ENCODE results near the gene TUBGCP6.
A peak's percentile ranks its signal among the peaks of the same experiment; 100 is the strongest.

Gene TUBGCP6, protein sequence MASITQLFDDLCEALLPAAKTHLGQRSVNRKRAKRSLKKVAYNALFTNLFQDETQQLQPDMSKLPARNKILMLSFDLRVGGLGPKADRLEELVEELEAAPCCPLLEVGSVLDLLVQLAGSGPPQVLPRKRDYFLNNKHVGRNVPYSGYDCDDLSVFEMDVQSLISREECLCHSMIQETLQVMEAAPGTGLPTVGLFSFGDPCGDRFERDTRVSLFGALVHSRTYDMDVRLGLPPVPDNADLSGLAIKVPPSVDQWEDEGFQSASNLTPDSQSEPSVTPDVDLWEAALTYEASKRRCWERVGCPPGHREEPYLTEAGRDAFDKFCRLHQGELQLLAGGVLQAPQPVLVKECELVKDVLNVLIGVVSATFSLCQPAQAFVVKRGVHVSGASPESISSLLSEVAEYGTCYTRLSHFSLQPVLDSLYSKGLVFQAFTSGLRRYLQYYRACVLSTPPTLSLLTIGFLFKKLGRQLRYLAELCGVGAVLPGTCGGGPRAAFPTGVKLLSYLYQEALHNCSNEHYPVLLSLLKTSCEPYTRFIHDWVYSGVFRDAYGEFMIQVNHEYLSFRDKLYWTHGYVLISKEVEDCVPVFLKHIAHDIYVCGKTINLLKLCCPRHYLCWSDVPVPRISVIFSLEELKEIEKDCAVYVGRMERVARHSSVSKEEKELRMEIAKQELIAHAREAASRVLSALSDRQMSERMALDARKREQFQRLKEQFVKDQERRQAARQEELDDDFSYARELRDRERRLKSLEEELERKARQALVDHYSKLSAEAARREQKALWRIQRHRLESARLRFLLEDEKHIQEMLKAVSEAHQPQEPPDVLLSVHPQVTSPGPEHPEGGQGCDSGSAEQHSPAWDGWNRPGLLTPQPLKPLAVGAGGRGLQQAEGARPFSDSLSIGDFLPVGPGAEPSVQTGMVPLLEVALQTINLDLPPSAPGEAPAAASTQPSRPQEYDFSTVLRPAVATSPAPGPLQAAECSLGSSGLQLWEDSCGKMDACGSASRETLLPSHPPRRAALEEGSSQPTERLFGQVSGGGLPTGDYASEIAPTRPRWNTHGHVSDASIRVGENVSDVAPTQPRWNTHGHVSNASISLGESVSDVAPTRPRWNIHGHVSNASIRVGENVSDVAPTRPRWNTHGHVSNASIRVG (N-terminal part only)

DNA sequence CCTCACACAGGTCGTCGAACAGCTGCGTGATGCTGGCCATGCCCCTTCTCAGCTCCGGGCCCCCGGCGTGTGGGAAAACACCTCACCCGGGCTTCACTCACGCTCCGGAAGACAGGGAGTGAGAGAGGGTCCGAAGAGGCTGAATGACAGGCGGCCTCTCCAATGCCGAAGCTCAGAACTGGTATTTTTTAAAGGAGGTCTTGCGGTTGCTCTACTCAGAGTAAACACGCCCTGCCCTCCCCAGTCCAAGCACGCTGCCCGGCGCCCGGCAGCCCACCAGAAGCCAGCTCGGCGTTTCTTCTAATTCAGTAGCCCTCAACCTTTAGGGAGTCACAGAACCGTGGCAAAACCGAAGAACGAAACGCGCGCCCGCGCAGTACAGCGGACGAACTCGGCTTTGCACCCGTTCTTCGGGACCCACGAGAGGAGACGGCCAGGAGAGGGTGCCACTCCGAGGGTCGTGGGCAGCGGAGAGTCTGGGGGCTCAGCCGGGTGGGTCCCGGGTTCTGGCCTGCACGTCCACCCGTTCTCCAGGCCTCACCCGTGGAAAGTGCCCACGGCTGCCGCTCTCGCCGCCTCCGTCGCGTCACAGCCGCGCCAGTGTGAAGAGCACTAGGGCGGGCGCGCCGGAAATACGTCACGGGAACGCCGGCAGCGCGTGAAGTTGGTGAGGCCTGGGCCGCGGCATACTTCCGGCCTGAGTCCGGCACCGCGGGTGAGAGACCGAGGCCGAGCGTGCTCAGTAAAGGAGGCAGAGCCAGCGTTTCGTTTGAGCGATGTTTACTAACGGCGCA is at the start of gene TUBGCP6:
Gene TUBGCP6 (minus strand): TSS at position 604 of the 794 bp plus-strand sequence. CDS start 564 bp downstream, at position 40.
- peak; percentile 79 for DNase-seq

DNA sequence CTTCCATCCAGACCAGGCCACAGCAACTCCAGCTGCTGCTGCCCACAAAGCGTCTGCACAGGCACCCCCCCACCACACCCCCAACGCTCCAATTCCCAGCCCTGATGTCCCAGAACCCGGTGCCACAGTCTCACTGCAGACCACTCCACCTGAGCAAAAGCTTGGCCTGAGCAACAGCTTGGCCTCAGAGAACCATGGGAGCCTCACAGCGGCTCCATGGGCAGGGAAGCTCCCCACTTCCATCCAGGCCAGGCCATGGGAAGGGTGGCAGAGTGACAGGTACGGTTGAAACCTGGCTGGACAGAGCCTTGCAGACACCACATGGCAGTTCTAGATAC is 49.5 kb upstream of the TUBGCP6 start:
- no peak for DNase-seq

DNA sequence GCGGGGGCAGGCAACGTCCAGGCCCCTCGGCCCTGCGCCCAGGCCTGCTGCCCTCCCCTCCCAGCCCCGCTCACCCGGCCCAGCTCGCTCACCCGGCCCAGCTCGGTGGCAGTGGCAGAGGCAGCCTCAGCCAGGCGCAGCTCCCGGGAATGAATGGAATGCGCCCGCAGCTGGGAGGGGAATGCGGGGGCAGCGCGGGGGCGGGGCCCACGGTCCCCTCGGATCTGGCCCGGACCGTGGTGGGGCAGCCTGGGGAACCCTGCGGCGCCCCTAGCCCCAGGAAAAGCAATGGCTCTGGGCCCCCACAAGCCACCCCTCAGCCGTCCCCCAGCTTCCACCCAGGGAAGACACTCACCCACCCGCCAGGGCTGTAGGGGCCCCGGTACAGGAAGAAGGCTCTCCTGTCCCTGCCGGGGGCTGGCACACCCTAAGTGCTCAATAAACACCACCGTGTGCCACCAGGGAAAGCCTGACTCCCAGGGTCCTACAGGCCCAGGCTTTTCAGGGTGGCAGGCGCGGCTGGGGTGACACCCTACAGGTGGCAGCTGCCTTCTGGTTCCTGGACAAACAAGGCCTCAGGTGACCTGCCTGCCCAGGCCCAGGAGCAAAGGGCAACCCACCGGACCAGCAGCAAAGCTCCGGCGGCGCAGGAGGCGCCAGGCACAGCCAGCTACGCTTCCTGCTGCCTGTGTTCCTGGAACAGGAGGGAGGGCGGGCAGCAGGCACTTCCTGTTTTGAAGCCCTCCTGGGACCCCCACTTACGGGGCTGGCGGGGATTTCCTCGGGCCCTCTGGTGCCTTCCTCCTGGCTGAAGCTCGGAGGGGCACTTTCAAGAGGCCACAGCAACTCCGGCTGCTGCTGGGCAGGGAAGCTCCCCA is 48.9 kb upstream of the TUBGCP6 start:
- no peak for DNase-seq

DNA sequence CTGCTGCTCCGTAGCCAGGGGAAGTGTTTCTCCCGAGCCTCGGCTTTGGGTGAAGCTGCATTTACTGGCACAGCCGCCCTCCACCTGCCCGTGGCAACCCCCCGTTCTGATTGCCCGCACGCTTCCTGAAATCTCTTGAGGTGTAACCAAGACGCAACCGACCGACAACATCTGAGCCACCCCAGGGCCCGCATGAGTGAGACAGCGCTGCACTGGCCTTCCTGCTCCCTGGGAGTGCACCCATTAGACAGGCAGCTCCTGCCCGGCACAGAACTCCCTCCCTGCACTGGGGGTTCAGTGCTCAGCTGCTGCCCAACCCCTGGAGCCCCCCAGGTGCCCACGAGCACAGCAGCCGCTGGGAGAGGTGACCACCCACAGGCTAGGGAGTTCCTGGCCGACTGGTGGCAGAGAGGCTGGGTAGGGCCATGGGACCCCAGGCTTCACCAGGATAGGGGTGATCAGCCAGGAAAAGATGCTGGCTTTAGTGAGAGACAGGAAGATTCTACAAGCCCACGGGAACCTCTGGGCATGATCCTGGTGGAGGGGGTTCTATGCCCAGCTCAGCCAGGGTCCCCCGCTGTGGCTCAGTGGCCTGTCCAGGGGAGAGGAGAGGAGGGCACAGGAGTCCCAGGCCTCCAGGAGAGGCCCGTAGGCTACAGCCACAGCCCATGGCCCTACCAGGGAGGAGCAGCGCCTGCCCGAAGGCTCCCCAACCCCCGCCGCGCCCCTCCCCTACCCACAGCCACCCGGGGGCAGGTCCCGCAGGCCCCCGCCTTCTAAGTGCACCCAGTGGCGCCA is 48.0 kb upstream of the TUBGCP6 start:
- DNase-seq, result no peak

DNA sequence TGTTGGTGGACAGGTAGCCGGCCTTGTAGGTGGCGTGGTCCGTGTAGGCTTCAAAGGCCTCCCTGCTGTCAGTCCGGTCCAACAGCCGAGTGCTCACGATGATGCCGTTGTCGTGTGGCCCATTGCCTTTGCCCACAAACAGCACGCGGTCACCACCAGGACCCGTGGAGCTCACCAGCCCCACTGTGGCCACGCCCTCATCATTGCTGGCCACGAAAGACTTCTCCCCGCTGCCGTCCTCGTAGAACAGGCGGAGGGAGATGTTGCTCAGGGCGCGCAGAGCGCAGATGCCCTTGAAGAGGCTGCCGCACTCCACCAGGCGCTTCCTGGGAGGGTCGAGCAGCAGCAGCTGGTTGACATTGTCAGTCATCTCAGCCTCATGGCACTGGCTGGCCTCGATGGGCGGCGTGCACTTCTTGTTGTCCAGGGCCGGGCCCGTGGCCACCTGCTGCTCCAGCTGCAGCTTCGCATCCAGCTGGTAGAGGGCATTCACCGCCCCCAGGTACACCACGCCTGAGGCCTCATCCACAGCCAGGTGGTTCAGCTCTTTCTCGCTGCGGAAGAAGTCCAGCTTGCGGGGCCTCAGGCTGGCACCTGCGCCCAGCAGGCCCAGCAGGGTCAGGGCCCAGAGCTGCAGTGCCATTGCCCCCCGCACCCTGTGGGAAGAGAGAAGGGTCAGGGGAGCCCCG is 45.3 kb upstream of the TUBGCP6 start:
- no peak for DNase-seq

DNA sequence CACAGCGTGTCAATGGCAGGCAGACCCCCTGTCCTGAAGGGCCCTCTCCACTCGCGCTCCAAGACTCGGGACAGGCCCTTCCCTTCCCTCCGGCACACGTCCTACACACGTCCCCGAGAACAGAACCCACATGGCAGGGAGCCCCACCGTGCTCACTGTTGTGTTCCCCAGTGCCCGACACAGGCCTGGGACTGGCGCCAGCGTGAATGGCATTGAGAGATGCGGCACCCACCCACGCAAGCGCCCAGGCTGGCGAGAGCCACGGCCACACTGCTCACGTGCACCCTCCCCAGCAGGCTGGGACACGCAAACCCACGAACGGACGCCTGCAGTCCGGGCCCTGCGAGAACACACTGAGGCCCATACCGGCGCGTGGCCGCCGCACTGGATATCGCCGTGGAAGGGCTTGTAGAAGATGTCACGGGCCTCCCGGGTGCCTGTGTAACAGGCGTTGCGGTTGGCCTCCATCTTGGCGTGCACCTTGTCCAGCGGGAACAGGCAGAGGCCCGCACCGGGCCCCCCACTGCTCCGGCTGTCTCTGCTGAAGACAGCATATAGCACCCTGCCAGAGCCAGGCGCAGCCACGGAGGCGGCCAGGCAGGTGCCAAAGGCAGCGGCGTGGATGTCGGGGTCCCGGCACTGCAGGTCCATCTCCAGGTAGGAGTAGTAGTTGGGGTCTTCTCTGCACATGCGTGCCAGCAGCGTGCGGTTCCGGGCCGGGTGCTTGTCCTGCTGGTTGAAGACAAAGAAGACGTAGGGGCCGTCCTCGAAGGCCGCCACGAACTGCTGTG is 44.5 kb upstream of the TUBGCP6 start:
- DNase-seq, result no peak

DNA sequence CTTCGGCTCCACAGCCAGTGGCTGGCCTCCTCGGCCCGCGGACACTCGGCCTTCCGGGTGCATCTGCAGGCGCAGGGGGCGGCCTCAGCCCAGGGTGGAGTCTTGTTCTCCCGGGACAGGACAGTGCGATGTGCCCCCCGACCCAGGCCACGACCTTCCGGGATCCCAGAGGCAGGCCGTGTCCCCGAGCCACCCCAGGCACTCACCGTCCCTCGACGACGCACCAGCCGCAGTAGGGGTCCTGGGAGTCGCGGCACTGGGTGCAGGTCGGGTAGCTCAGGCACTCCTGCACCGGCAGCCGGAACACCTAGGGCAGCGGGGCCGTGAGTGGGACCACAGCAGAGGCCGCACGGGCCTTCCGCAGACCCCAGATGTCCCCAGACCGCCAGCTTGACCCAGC is 42.9 kb upstream of the TUBGCP6 start:
- DNase-seq, result no peak

DNA sequence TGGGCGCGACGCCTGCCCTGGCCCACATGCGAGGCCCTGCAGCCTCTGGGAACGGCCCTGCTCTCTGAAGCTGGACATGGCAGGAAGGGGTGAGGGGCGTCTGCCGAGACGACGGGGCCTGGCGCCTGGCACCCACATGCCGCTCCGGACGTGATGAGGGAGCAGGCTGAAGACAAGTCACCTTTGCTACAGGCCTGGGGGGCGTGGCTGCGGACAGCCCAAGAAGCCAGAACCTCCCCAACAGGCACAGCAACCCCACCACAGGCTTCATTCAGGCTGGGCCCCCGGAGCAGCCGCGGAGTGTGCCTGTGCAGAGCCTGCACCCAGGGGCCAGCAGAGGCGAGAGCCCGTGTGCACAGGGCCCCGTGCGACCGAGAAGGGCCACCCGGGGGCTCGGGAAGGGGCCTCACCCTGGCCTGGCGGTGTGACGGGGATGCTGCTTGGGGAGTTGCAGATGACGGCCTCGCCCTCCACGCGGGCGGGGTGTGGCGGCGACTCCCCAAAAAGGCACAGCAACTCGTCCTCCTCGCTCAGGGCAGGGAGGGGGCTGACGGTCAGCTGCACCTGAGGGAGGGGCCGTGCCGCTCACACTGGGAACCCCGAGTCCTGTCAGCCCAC is 42.0 kb upstream of the TUBGCP6 start:
- no peak for DNase-seq

DNA sequence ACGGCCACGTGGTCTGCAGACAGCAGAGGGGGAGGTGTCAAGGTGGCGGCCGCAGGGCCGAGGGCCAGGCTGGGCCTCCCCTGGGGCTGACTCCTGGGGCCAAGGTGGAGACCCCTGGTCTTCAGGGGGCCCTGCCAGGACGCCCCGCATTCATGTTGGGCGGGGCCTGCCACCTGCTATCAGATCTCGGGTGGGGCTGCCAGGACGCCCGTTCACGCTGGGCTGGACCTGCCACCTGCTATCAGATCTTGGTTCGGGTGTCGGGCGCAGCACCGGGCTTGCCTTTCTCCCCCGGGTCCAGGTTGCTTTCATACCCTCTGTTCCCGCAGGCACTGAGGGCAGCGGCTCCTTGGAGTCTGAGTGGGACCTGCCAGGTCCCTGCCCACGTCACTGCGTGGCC is 41.5 kb upstream of the TUBGCP6 start:
- DNase-seq, result no peak

DNA sequence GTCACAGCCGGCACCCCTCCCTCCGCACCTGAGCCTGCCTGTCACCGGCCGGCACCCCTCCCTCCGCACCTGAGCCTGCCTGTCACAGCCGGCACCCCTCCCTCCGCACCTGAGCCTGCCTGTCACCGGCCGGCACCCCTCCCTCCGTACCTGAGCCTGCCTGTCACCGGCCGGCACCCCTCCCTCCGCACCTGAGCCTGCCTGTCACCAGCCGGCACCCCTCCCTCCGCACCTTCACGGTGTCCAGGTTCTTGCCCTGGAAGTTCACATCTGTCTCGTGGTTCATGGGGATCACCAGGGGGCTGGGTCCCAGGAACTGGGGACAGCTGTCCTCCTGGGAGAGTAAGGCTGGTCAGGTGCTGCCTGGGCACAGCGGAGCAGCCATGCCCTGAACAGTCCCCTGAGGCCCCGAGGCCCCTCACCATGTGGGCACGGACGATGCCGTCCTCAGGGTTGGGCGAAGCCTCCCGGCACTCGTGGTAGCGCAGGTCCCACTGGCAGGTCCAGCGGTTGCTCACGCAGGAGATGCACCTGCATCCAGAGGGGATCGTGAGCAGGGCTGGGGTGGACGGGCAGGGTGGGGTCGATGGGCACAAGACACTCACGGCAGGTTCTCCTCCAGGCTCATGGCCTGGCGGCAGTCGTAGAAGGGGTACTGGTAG is 40.9 kb upstream of the TUBGCP6 start:
- DNase-seq, result no peak

DNA sequence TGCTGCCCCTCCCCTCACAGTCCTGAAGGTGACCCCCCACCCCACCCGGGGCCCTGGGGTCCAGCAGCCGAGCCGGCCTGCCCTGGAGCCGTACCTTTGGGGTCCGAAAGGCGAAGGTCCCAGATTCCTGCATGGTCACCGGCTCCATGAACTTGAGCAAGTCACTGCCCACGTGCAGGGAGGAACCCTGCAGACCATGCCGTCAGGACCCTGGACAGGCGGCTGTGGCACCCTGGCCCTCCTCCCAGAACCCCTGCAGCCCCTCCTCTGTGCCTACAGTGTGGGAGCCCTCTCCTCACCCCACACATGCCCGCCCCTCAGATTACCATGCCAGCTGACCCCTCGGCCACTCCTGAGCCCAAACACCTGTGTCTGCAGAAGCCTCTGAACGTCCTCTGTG is 39.7 kb upstream of the TUBGCP6 start:
- no peak for DNase-seq

DNA sequence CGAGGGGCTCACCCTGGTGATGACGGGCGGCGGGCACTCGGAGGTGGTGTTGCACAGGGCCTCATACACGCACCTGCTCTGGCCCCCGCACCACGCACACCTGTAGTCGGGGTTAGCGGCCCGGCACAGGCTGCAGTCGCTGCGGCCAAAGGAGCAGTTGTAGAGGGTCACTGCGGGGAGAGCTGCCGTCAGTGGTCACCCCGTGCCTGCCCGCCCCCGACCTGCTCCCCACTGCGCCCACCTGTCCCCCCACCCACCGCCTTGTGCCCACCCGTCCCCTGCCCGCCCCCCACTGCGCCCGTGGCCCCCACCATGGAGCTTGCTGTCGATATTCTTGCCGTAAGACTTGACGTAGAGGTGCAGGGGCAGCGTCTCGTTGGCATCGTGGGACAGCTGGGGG is 39.0 kb upstream of the TUBGCP6 start:
- DNase-seq, result no peak

DNA sequence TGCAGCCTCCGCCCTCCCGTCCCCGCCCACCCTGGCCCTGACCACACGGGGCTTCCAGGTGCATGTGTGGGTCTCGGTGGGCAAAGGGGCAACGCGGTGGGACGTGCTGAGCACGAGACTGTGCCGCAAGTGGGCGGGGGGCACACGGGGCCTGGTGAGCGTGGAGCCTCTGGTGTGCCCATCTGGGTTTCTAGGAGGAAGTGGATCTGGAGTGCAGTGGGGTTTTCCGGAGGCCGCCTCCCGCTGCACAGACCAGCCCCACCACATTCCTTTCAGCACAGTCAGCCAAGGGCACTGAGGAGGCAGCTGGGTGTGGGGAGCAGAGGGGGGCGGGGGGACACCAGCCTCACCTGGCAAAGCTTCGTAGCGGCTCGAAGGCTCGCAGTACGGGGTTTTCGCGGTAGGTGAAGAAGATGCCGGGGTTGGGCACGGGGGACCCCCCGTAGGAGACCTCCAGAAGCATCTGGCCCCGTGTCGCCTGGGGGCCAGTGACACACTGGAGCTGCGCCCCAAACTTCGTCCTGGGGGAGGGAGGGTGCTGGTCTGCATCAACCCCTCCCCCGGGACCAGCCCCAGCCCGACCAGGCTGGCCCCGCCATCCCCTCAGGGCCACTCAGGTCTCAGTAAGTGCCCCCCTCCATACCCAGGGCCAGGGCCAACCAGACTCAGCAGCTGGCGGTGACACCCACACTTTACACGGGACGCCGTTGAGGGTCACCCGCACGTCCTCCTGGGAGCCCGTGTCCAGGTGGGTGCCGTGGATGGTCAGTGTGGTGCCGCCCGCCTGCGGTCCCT is 37.7 kb upstream of the TUBGCP6 start:
- no peak for DNase-seq

DNA sequence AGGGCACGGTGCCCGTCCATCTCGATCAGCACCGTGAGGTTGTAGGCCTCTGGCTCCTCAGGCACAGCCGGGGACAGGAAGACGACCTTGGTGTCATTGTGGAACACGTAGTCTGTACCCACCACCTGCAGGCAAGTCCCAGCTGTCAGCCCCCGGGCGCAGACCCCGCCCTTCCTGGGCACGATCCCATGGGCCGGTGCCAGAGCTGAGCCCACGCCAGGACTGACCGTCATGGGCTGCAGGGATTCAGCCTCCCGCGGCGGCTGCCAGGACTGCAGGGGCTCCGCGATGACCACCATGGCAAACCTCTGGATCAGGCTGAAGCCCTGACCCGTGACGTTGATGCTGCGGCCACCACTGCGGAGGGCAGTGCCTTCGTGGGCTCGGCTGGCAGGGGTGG is 37.1 kb upstream of the TUBGCP6 start:
- no peak for DNase-seq

DNA sequence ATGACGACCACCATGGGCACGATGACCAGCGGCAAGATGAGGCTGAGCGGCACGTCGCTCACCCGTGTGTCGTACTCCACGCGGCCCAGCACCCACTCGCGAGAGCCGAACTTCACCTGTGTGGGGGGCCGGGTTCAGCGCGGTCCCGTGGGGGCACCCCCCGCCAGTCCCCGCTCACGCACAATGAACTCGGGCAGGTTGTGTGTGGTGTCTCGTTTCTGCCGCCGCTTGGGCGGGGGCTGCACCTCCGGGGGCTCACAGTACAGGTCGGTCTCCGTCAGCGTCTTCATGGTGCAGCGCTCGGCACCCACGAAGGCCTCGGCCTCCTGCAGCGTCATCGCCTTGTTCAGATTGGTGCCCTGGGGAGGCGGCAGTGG is 36.5 kb upstream of the TUBGCP6 start:
- DNase-seq, result no peak

DNA sequence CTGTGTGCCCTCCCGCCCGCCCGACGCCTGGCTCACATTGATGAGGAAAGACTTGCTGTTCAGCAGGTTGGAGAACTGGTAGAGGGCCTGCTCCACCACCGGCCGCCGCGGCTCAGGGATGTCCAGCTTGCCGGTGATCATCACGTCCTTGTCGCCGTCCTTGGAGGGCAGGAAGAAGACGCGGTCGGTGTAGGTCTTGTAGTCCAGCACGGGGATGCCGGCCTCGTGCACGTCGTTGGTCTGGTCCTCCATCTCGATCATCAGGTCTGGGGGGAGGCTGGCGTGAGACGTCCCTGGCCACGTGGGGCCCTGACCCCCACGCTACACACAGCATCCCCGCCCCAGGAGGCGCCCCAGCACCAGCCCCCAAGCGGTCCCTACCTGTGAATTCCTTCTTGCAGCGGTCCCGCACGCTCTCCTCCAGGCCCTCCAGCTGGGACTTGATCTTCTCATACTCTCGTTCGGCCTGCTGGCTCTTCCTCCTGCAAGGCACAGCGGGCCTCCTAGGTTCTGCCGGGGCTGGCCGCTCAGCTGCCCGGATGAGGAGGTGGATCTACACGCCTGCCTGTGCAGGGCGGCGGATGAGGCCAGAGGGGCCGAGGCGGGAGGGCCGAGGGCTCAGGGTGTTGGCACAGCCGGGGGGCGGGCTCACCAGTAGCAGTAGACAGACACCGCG is 36.0 kb upstream of the TUBGCP6 start:
- DNase-seq, result no peak

Measured in NK-92 treated with Interleukin-12 subunit alpha and Interleukin-12 subunit beta, amount 100 ng/mL, for 24 hours (cell line).